Gastroesophageal sphincter (tissue), 4 donors: ENCODE results near the gene MYLK. TPM values are rescaled to one million over a fixed set of nuclear protein-coding genes. Genes with fewer than 3 reads are reported as not detected.

Experiments used
- ATAC-seq: fragments of 150-250 bp; one replicate; pipeline ENCODE4 v1.9.1; 2016; ENCODE audit warnings: mild to moderate bottlenecking, moderate library complexity
- H3K27ac ChIP-seq, 4 donors: fragments of 200-600 bp; sonication (generic) in 3 of 4; 1 replicate in 3 of 4; 2 replicates in 1 of 4; pipeline ENCODE4 v1.5.1; 2016 to 2019
- H3K27me3 ChIP-seq: fragments of 200-600 bp; sonication (generic); one replicate; pipeline ENCODE4 v1.5.1; 2019
- H3K36me3 ChIP-seq, 2 donors: fragments of 200-600 bp; sonication (generic); one replicate each; pipeline ENCODE4 v1.5.1; 2019; ENCODE audit warnings: control low read depth in 1 of 2
- H3K4me1 ChIP-seq, 3 donors: fragments of 200-600 bp; sonication (generic); 1 replicate in 2 of 3; 2 replicates in 1 of 3; pipeline ENCODE4 v1.5.1; 2016 to 2019; ENCODE audit warnings: control low read depth in 2 of 3
- H3K4me3 ChIP-seq, 2 donors: fragments of 200-600 bp; sonication (generic); one replicate each; pipeline ENCODE4 v1.5.1; 2019; ENCODE audit warnings: mild to moderate bottlenecking in 1 of 2, moderate library complexity in 1 of 2
- H3K9me3 ChIP-seq, 3 donors: fragments of 200-600 bp; sonication (generic); one replicate each; pipeline ENCODE4 v1.5.1; 2017 to 2019; ENCODE audit warnings: control low read depth in 2 of 3
- EP300 ChIP-seq: sonication (generic); formaldehyde crosslinking; IDR thresholded peaks from one replicate; pipeline ENCODE4 v1.6.1; 2017; ENCODE audit warnings: antibody characterized with exemption, mild to moderate bottlenecking
- POLR2A ChIP-seq, 2 donors: fragments of 450-650 bp; IDR thresholded peaks; one replicate each; pipeline ENCODE4 v1.6.1; 2017; ENCODE audit warnings: antibody characterized with exemption in 2 of 2, mild to moderate bottlenecking in 2 of 2, moderate library complexity in 1 of 2
- POLR2AphosphoS5 ChIP-seq: sonication (generic); formaldehyde crosslinking; IDR thresholded peaks from one replicate; pipeline ENCODE4 v1.6.1; 2017; ENCODE audit warnings: antibody characterized with exemption
- WGBS, 2 donors: methylation state at CpG; one replicate each; pipeline ENCODE4 v1.1.5; 2018; ENCODE audit warnings: low coverage in 1 of 2; 5-methylcytosine and 5-hydroxymethylcytosine counted together
- total RNA-seq, 4 donors: library from RNA; depleted of rRNA; stranded (reverse); fragments of >200 nt; gene quantifications; one replicate each; pipeline ENCODE4 v1.1.0, GENCODE V29; 2016
- TF ChIP-seq, protein P1 (sequence below), 4 experiments: fragments of 200-600 bp in 2 of 4; fragments of 450-650 bp in 2 of 4; sonication (generic) in 1 of 4; IDR thresholded peaks; one replicate each; pipeline ENCODE4 v1.5.1; 2017 to 2019; ENCODE audit warnings: antibody characterized with exemption in 4 of 4, mild to moderate bottlenecking in 2 of 4, moderate library complexity in 2 of 4

MYLK gene
- total RNA-seq, 4 donors from 2014 or later, result 1,558 to 2,522 (median 2,261) TPM

DNA sequence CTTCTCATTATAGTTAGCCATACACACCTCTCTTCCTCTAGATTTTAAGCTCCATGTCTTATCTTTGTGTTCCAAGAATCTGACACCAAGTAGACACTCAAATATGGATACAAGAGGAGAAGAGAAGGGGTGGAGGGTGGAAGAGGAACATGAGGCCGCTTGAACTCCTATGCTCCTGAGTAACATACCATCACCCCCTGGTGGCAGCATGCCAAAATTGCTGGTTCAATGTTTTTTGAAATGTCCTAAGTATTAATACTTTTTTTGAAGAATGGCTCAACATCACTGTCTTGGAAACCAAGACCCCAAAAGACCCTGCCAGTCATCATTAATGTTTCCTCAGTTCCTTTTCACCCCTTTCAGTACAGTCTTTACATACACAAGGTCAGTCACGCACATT lies 227.4 kb downstream of the MYLK start:
- WGBS, 2 donors, result 54 to 63% methylated on average over 2 of the region's 2 CpGs
- H3K36me3 ChIP-seq, result peaks cover 0 to 29% of the 10 kb centered on the region in 2 donors
- H3K4me1 ChIP-seq, result peaks cover 41 to 100% (median 54%) of the 10 kb centered on the region in 3 donors

DNA sequence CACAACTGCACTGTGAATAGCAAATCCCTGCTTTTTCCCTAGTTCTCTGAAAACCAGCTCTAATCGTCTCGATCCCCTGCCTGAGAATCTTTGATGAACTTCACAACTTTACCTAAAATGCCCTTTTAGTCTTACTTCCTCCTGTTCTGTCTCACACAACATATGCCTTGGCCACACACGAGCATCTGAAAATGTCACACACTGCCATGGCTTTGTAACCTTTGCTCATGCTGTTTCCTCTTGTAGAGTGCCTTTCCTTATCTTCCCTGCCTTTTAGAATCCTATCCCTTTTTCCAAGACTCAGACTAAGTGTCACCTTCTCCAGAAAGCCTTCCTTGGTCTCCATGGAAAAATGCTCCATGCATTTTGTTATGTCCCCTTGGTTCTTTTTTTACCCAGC lies 227.9 kb downstream of the MYLK start:
- H3K27ac ChIP-seq, result peak overlapping the region; percentile 90 to 96 (median 94)
- no peaks in the 10 kb centered on the region for H3K27me3 ChIP-seq
- peaks cover 38 to 100% (median 52%) of the 10 kb centered on the region in 3 donors for H3K4me1 ChIP-seq
- H3K36me3 ChIP-seq, result peaks cover 0 to 33% of the 10 kb centered on the region in 2 donors
- TF ChIP-seq POLR2A (IDR thresholded peaks at IDR 0.05) (no peak), EP300 (no peak), POLR2AphosphoS5 (no peak)
- TF ChIP-seq, protein P1, sequence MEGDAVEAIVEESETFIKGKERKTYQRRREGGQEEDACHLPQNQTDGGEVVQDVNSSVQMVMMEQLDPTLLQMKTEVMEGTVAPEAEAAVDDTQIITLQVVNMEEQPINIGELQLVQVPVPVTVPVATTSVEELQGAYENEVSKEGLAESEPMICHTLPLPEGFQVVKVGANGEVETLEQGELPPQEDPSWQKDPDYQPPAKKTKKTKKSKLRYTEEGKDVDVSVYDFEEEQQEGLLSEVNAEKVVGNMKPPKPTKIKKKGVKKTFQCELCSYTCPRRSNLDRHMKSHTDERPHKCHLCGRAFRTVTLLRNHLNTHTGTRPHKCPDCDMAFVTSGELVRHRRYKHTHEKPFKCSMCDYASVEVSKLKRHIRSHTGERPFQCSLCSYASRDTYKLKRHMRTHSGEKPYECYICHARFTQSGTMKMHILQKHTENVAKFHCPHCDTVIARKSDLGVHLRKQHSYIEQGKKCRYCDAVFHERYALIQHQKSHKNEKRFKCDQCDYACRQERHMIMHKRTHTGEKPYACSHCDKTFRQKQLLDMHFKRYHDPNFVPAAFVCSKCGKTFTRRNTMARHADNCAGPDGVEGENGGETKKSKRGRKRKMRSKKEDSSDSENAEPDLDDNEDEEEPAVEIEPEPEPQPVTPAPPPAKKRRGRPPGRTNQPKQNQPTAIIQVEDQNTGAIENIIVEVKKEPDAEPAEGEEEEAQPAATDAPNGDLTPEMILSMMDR (IDR thresholded peaks at IDR 0.05), result no peak
- no peaks in the 10 kb centered on the region for H3K9me3 ChIP-seq
- H3K4me3 ChIP-seq, result no peak overlapping the region
- no peak for ATAC-seq
- 40 to 68% methylated on average over 3 of the region's 3 CpGs for WGBS, 2 donors

More for the DNA sequence above, 227.4 kb downstream of the MYLK start:
- Histone ChIP-seq H3K4me3 (no peak overlapping the region), H3K9me3 (no peaks in the 10 kb centered on the region), H3K27ac (peak overlapping the region; percentile 90 to 96 (median 94)), H3K27me3 (no peaks in the 10 kb centered on the region)
- TF ChIP-seq, protein P1 (IDR thresholded peaks at IDR 0.05), result no peak
- TF ChIP-seq EP300 (no peak), POLR2AphosphoS5 (no peak), POLR2A (IDR thresholded peaks at IDR 0.05) (no peak)
- no peak for ATAC-seq

DNA sequence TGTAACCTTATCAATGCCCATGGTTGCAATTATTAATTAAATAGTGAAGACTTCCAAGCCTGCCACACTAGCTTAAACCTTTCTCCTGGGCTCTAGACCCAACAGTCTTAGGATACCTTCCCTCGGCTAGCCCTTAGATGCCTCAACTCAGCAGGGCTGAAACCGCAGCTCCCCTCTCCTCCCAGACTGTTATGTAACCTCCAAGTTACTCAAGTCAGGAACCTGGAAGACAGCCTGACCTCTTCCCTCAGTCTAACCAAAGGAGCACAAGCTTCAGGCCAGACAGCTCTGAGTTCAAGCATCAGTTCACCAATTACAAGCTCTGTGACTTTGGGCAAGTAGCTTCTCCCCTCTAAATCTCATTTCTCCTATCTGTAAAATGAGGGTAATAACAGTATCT lies 228.7 kb downstream of the MYLK start:
- TF ChIP-seq EP300, result no peak
- TF ChIP-seq POLR2A (IDR thresholded peaks at IDR 0.05), result no peak
- TF ChIP-seq, protein P1 (IDR thresholded peaks at IDR 0.05), result no peak
- TF ChIP-seq POLR2AphosphoS5, result no peak
- Histone ChIP-seq H3K4me3 (no peak overlapping the region), H3K27ac (peak overlapping the region; percentile 90 to 96 (median 94)), H3K27me3 (no peaks in the 10 kb centered on the region), H3K4me1 (peaks cover 35 to 100% (median 46%) of the 10 kb centered on the region in 3 donors), H3K36me3 (peaks cover 0 to 42% of the 10 kb centered on the region in 2 donors), H3K9me3 (no peaks in the 10 kb centered on the region)
- ATAC-seq, result no peak
- 32% methylated on average over 2 of the region's 2 CpGs; no CpG with 5 or more reads in 1 of the 2 donors for WGBS, 2 donors

DNA sequence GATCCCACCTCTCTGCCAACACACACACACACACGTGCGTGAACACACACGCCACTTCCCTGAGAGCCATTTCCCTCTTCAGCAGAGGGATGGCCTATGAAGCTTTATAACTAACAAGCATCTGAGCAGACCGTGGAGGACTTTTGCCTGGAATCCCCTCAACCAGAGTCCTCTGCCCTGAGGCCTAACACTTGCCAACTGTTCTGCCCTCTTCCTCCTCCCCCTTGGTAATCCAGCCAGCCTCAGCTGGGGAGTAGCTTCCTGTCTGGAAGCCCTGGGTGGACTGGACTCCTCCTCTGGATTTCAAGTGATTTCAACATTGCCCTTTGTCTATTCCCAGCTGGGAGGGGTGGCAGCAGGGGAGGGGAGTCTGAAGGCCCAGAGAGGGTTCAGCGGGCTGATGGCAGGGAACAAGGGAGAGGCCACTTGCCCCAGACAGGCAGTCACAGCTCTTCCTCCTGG lies 230.9 kb downstream of the MYLK start:
- H3K4me1 ChIP-seq, result peaks cover 21 to 100% (median 32%) of the 10 kb centered on the region in 3 donors
- ATAC-seq, result peak; percentile 79
- 0 to 23% methylated on average over 1 to 4 of the region's 5 CpGs for WGBS, 2 donors

More for the DNA sequence above, 230.9 kb downstream of the MYLK start:
- Histone ChIP-seq H3K27ac (peak overlapping the region; percentile 90 to 96 (median 94)), H3K4me3 (no peak overlapping the region), H3K27me3 (no peaks in the 10 kb centered on the region), H3K9me3 (no peaks in the 10 kb centered on the region), H3K36me3 (peaks cover 0 to 63% of the 10 kb centered on the region in 2 donors)
- TF ChIP-seq POLR2AphosphoS5 (peak; percentile 92), EP300 (no peak), POLR2A (IDR thresholded peaks at IDR 0.05) (peak; percentile 4 to 8)
- TF ChIP-seq, protein P1 (IDR thresholded peaks at IDR 0.05), result no peak
